Neural progenitor cell (in vitro differentiated cells): ENCODE measurements around the gene KRT25. TPM values are rescaled to one million over a fixed set of nuclear protein-coding genes. Genes with fewer than 3 reads are reported as not detected.

ENCODE experiments used
- DNase-seq: peaks from one replicate; pipeline ENCODE4 v3.0.0-alpha.2; 2016; ENCODE audit warnings: low spot score
- H2AFZ ChIP-seq: fragments of 200-600 bp; sonication (generic); replicated peaks from 2 replicates; pipeline ENCODE4 v1.6.1; 2016; ENCODE audit warnings: antibody characterized with exemption
- H3F3A ChIP-seq: fragments of 200-600 bp; sonication (generic); 2 replicates; pipeline ENCODE4 v1.6.1; 2016; ENCODE audit warnings: antibody characterized with exemption, low read depth
- H3K27ac ChIP-seq: fragments of 200-600 bp; sonication (generic); 2 replicates; pipeline ENCODE4 v1.5.1; 2016; ENCODE audit warnings: mild to moderate bottlenecking
- H3K27me3 ChIP-seq: fragments of 200-600 bp; sonication (generic); 2 replicates; pipeline ENCODE4 v1.6.1; 2016; ENCODE audit warnings: mild to moderate bottlenecking, moderate library complexity
- H3K36me3 ChIP-seq: fragments of 200-600 bp; sonication (generic); 2 replicates; pipeline ENCODE4 v1.5.1; 2016
- H3K4me1 ChIP-seq: fragments of 200-600 bp; sonication (generic); 2 replicates; pipeline ENCODE4 v1.6.1; 2016; ENCODE audit warnings: mixed run types
- H3K4me2 ChIP-seq: fragments of 200-600 bp; sonication (generic); 2 replicates; pipeline ENCODE4 v1.6.1; 2016
- H3K4me3 ChIP-seq: fragments of 200-600 bp; sonication (generic); 2 replicates; pipeline ENCODE4 v1.5.1; 2016
- H3K79me2 ChIP-seq: fragments of 200-600 bp; sonication (generic); 2 replicates; pipeline ENCODE4 v1.6.1; 2016; ENCODE audit warnings: low read depth
- H3K9ac ChIP-seq: fragments of 200-600 bp; sonication (generic); 2 replicates; pipeline ENCODE4 v1.6.1; 2016
- H3K9me3 ChIP-seq: fragments of 200-600 bp; sonication (generic); 2 replicates; pipeline ENCODE4 v1.5.1; 2016; ENCODE audit warnings: low read depth
- H4K20me1 ChIP-seq: fragments of 200-600 bp; sonication (generic); 2 replicates; pipeline ENCODE4 v1.6.1; 2016; ENCODE audit warnings: low read depth
- H3K27ac Mint-ChIP-seq: 3 replicates; pipeline ENCODE4 v1.8.0; 2021; ENCODE audit warnings: mixed read lengths
- H3K27me3 Mint-ChIP-seq: 2 replicates; pipeline ENCODE4 v1.8.0; 2022; ENCODE audit warnings: low read depth, mild to moderate bottlenecking, inconsistent platforms, moderate library complexity, mixed read lengths; ENCODE audit not compliant: insufficient read depth
- H3K36me3 Mint-ChIP-seq: 3 replicates; pipeline ENCODE4 v1.8.0; 2021; ENCODE audit warnings: mixed read lengths
- H3K4me1 Mint-ChIP-seq: 3 replicates; pipeline ENCODE4 v1.8.0; 2021; ENCODE audit warnings: mixed read lengths
- H3K4me3 Mint-ChIP-seq: 3 replicates; pipeline ENCODE4 v1.8.0; 2021; ENCODE audit warnings: mild to moderate bottlenecking, moderate library complexity, mixed read lengths
- H3K9me3 Mint-ChIP-seq: 3 replicates; pipeline ENCODE4 v1.8.0; 2020; ENCODE audit warnings: mixed read lengths
- CTCF ChIP-seq: fragments of 200-600 bp; sonication (generic); IDR thresholded peaks from 2 replicates; pipeline ENCODE4 v1.5.1; 2017; ENCODE audit warnings: antibody characterized with exemption, mild to moderate bottlenecking
- EZH2 ChIP-seq: fragments of 200-600 bp; sonication (generic); IDR thresholded peaks from 2 replicates; pipeline ENCODE4 v1.6.1; 2017; ENCODE audit warnings: antibody characterized with exemption, mild to moderate bottlenecking, moderate library complexity
- EZH2phosphoT487 ChIP-seq: fragments of 200-600 bp; sonication (generic); IDR thresholded peaks from 2 replicates; pipeline ENCODE4 v1.6.1; 2017; ENCODE audit warnings: antibody characterized with exemption
- total RNA-seq: library from RNA; depleted of rRNA; stranded (reverse); fragments of >200 nt; gene quantifications from 2 replicates; pipeline ENCODE4 v1.2.3, GENCODE V29; 2015; ENCODE audit warnings: low replicate concordance

KRT25 gene
- total RNA-seq, result not detected in 2 replicates

- Histone ChIP-seq H3K4me2 (no peak within 1 kb of the TSS), H3K27ac (no peak within 1 kb of the TSS), H2AFZ (peak within 1 kb of the TSS; percentile 34), H3K36me3 (no peaks in the 10 kb centered on the region), H3K4me3 (no peak within 1 kb of the TSS), H3K27me3 (peaks cover 3% of the 10 kb centered on the region), H4K20me1 (no peaks in the 10 kb centered on the region), H3K9me3 (peaks cover 13% of the 10 kb centered on the region), H3K9ac (no peak within 1 kb of the TSS), H3K4me1 (no peaks in the 10 kb centered on the region), H3K79me2 (no peaks in the 10 kb centered on the region), H3F3A (no peaks in the 10 kb centered on the region)
- no peak within 1 kb of the TSS for H3K4me3 Mint-ChIP-seq
- peaks cover 2% of the 10 kb centered on the region for H3K27me3 Mint-ChIP-seq
- no peaks in the 10 kb centered on the region for H3K36me3 Mint-ChIP-seq
- no peaks in the 10 kb centered on the region for H3K4me1 Mint-ChIP-seq
- TF ChIP-seq CTCF (no peak), EZH2phosphoT487 (no peak), EZH2 (no peak)
- DNase-seq, result no peak
- peaks cover 8% of the 10 kb centered on the region for H3K9me3 Mint-ChIP-seq
- H3K27ac Mint-ChIP-seq, result no peak within 1 kb of the TSS
These were observed at the start of gene KRT25 for GRCh38 chr17:40755231-40755630. Gene KRT25 (minus strand): TSS chr17:40755331. CDS start chr17:40755271, 60 bp downstream.

GRCh38 chr17:40803617-40804082, 48.5 kb upstream of the KRT25 start:
- Histone ChIP-seq H4K20me1 (no peaks in the 10 kb centered on the region), H3K9ac (no peak overlapping the region), H3K4me2 (no peak overlapping the region), H3K9me3 (no peaks in the 10 kb centered on the region), H3K36me3 (no peaks in the 10 kb centered on the region), H3K79me2 (no peaks in the 10 kb centered on the region), H3F3A (no peaks in the 10 kb centered on the region), H2AFZ (peak overlapping the region; percentile 47), H3K27ac (no peak overlapping the region), H3K27me3 (peaks cover 91% of the 10 kb centered on the region), H3K4me3 (no peak overlapping the region), H3K4me1 (no peaks in the 10 kb centered on the region)
- no peaks in the 10 kb centered on the region for H3K4me1 Mint-ChIP-seq
- no peak overlapping the region for H3K27ac Mint-ChIP-seq
- peaks cover 13% of the 10 kb centered on the region for H3K27me3 Mint-ChIP-seq
- H3K9me3 Mint-ChIP-seq, result no peaks in the 10 kb centered on the region
- DNase-seq, result peak; percentile 90
- H3K4me3 Mint-ChIP-seq, result peak overlapping the region; percentile 4
- H3K36me3 Mint-ChIP-seq, result no peaks in the 10 kb centered on the region
- TF ChIP-seq CTCF (peak; percentile 96), EZH2 (no peak), EZH2phosphoT487 (no peak)

- DNase-seq, result no peak
- H3K4me1 Mint-ChIP-seq, result peaks cover 3% of the 10 kb centered on the region
- H3K27me3 Mint-ChIP-seq, result peaks cover 13% of the 10 kb centered on the region
- Histone ChIP-seq H3K4me3 (no peak overlapping the region), H3F3A (no peaks in the 10 kb centered on the region), H3K36me3 (no peaks in the 10 kb centered on the region), H3K27ac (no peak overlapping the region), H3K4me2 (no peak overlapping the region), H3K27me3 (peaks cover 73% of the 10 kb centered on the region), H3K4me1 (no peaks in the 10 kb centered on the region), H2AFZ (no peak overlapping the region), H3K9ac (no peak overlapping the region), H3K79me2 (no peaks in the 10 kb centered on the region), H4K20me1 (no peaks in the 10 kb centered on the region), H3K9me3 (no peaks in the 10 kb centered on the region)
- no peaks in the 10 kb centered on the region for H3K9me3 Mint-ChIP-seq
- H3K36me3 Mint-ChIP-seq, result no peaks in the 10 kb centered on the region
- no peak overlapping the region for H3K27ac Mint-ChIP-seq
- no peak overlapping the region for H3K4me3 Mint-ChIP-seq
- TF ChIP-seq CTCF (no peak), EZH2 (no peak), EZH2phosphoT487 (no peak)
These were observed 46.0 kb upstream of the KRT25 start for GRCh38 chr17:40801157-40801556.
